GM19328 (cell line): ENCODE results near the gene FNBP1.

ENCODE experiments used
- ATAC-seq: cut with Tn5 transposase; IDR thresholded peaks from one replicate; pipeline ENCODE4 v1.9.1; 2021; ENCODE audit warnings: mild to moderate bottlenecking, moderate library complexity; ENCODE audit not compliant: unreplicated experiment

FNBP1 gene

GRCh38 chr9:130042885-130043653 is at the start of gene FNBP1:
FNBP1 (minus strand) TSS chr9:130043189; CDS start chr9:130042975, 214 bp downstream.
- ATAC-seq: peak; percentile 44

GRCh38 chr9:130090915-130091314 is 47.9 kb upstream of the FNBP1 start:
- no peak for ATAC-seq

- ATAC-seq: no peak
Observed at GRCh38 chr9:130089141-130089540, 46.2 kb upstream of the FNBP1 start.

- no peak for ATAC-seq
Observed at GRCh38 chr9:130088051-130088450, 45.1 kb upstream of the FNBP1 start.

GRCh38 chr9:130084337-130084736 is 41.3 kb upstream of the FNBP1 start:
- no peak for ATAC-seq

- no peak for ATAC-seq
Observed at GRCh38 chr9:130078547-130078946, 35.6 kb upstream of the FNBP1 start.

GRCh38 chr9:130073373-130073772 is 30.4 kb upstream of the FNBP1 start:
- no peak for ATAC-seq

GRCh38 chr9:130072515-130073235 is 29.7 kb upstream of the FNBP1 start:
- no peak for ATAC-seq

GRCh38 chr9:130069048-130069447 is 26.1 kb upstream of the FNBP1 start:
- no peak for ATAC-seq

- no peak for ATAC-seq
Observed at GRCh38 chr9:130064621-130065020, 21.6 kb upstream of the FNBP1 start.

- ATAC-seq: no peak
Observed at GRCh38 chr9:130062750-130063149, 19.8 kb upstream of the FNBP1 start.

- ATAC-seq: no peak
Observed at GRCh38 chr9:130060296-130060695, 17.3 kb upstream of the FNBP1 start.

- no peak for ATAC-seq
Observed at GRCh38 chr9:130058887-130059286, 15.9 kb upstream of the FNBP1 start.

GRCh38 chr9:130058154-130058553 is 15.2 kb upstream of the FNBP1 start:
- ATAC-seq: no peak

GRCh38 chr9:130054820-130055219 is 11.8 kb upstream of the FNBP1 start:
- ATAC-seq: no peak

GRCh38 chr9:130054325-130054786 is 11.4 kb upstream of the FNBP1 start:
- no peak for ATAC-seq

- no peak for ATAC-seq
Observed at GRCh38 chr9:130053504-130054324, 10.7 kb upstream of the FNBP1 start, which contains the start of gene GPR107. GPR107 (plus strand) TSS chr9:130053906; CDS start chr9:130053933, 27 bp downstream.

GRCh38 chr9:130053109-130053503 is 10.1 kb upstream of the FNBP1 start:
- ATAC-seq: no peak

GRCh38 chr9:130051855-130052254 is 8.9 kb upstream of the FNBP1 start:
- ATAC-seq: no peak

- no peak for ATAC-seq
Observed at GRCh38 chr9:130050462-130050861, 7.5 kb upstream of the FNBP1 start.
